NB4 (cell line): ENCODE measurements around the gene AGFG1.

Experiments
- DNase-seq: peaks from one replicate; pipeline ENCODE4 v3.0.0; 2010; ENCODE audit warnings: low read depth
- H3K4me3 ChIP-seq: one replicate; pipeline ENCODE4 v1.5.1; 2011; ENCODE audit warnings: mild to moderate bottlenecking, low read depth, low read length, moderate library complexity
- CTCF ChIP-seq: IDR thresholded peaks from one replicate; pipeline ENCODE4 v1.5.1; 2012; ENCODE audit warnings: low read depth, low read length
- MAX ChIP-seq: IDR thresholded peaks from 2 replicates; pipeline ENCODE4 v1.6.1; 2011; ENCODE audit warnings: low read depth, low read length
- MYC ChIP-seq: IDR thresholded peaks from 2 replicates; pipeline ENCODE4 v1.6.1; 2011; ENCODE audit warnings: low read depth, low read length
- POLR2A ChIP-seq: IDR thresholded peaks from 2 replicates; pipeline ENCODE4 v1.6.1; 2011; ENCODE audit warnings: mild to moderate bottlenecking; ENCODE audit not compliant: insufficient read length; ENCODE audit errors: extremely low read depth

AGFG1 gene

GRCh38 chr2:227486688-227487087 is 14.7 kb downstream of the AGFG1 start:
- no peak for DNase-seq
- no peak overlapping the region for H3K4me3 ChIP-seq
- TF ChIP-seq CTCF (no peak), MAX (no peak), MYC (no peak), POLR2A (no peak)

GRCh38 chr2:227488045-227488444 is 16.1 kb downstream of the AGFG1 start:
- H3K4me3 ChIP-seq: no peak overlapping the region
- TF ChIP-seq POLR2A: no peak
- TF ChIP-seq MAX: no peak
- no peak for TF ChIP-seq CTCF
- no peak for TF ChIP-seq MYC
- no peak for DNase-seq

GRCh38 chr2:227491386-227491785 is 19.4 kb downstream of the AGFG1 start:
- no peak for TF ChIP-seq MYC
- TF ChIP-seq CTCF: no peak
- no peak for TF ChIP-seq POLR2A
- TF ChIP-seq MAX: no peak
- no peak overlapping the region for H3K4me3 ChIP-seq
- no peak for DNase-seq

- TF ChIP-seq MYC (no peak), CTCF (no peak), POLR2A (no peak), MAX (no peak)
Observed at GRCh38 chr2:227493524-227493923, 21.6 kb downstream of the AGFG1 start.

GRCh38 chr2:227497158-227497557 is 25.2 kb downstream of the AGFG1 start:
- no peak for DNase-seq
- TF ChIP-seq MAX: no peak
- no peak for TF ChIP-seq POLR2A
- no peak for TF ChIP-seq MYC
- TF ChIP-seq CTCF: no peak
- no peak overlapping the region for H3K4me3 ChIP-seq

More at GRCh38 chr2:227493524-227493923, 21.6 kb downstream of the AGFG1 start:
- no peak for DNase-seq
- no peak overlapping the region for H3K4me3 ChIP-seq
